ENCODE data around the gene TEX264.

GRCh38 chr3:51637144-51637940, 33.7 kb upstream of the TEX264 start:
- TF ChIP-seq CTCF (conservative IDR thresholded peaks at IDR 0.05 in 1 of 2, IDR thresholded peaks at IDR 0.05 in 1 of 2; ENCODE audit: low read depth in 1 of 2, low read length in 2 of 2) (no peak), EZH2 (IDR thresholded peaks at IDR 0.05; ENCODE audit: low read length, missing control alignments) (no peak)

All from fibroblast of lung (primary cell).